ENCODE results near the gene KMT2C. TPM values are rescaled to one million over a fixed set of nuclear protein-coding genes. Genes with fewer than 3 reads are reported as not detected.

The KMT2C gene
- total and polyA plus RNA-seq, 2 of the 13 experiments (the other 11 are each of a cell fraction or from before 2014, with no cell fraction given), result 7.1 to 14.4 TPM

- ATAC-seq (no peak), FAIRE-seq (no peak), DNase-seq (ENCODE audit: low spot score) (no peak)
- no peaks in the 10 kb centered on the region for H3K4me1 ChIP-seq (ENCODE audit: insufficient read depth, low read length)
- no peak overlapping the region for H3K27ac ChIP-seq (ENCODE audit: extremely low read length, insufficient read depth, low read length)
- H3K9me3 ChIP-seq (ENCODE audit: low read length), result no peaks in the 10 kb centered on the region
- BruUV-seq (replicated peaks), result TSS peak; percentile 17
- POLR2A ChIA-PET, result no interaction called here
- no peak overlapping the region for H3K9ac ChIP-seq (ENCODE audit: insufficient read depth, low read depth, low read length)
- H4K20me1 ChIP-seq (ENCODE audit: insufficient read depth, low read length), result no peaks in the 10 kb centered on the region
- no peaks in the 10 kb centered on the region for H3K79me2 ChIP-seq (ENCODE audit: insufficient read depth, low read length)
- no peaks in the 10 kb centered on the region for H3K27me3 ChIP-seq (ENCODE audit: control insufficient read depth in 1 of 2, insufficient read depth in 2 of 2, low read length in 2 of 2)
- H3K4me2 ChIP-seq (ENCODE audit: low read depth, low read length), result no peak overlapping the region
- CTCF ChIA-PET (ENCODE audit: low intra/inter-chr PET ratio, low total read pairs), result no interaction called here
- TF ChIP-seq ZNF589 (CRISPR knock-in tag; conservative IDR thresholded peaks at IDR 0.05) (no peak), POGZ (CRISPR knock-in tag; IDR thresholded peaks at IDR 0.05) (no peak)
- no peak overlapping the region for H3K4me3 ChIP-seq (replicated peaks in 1 of 3; ENCODE audit: insufficient read depth in 1 of 3, low read depth in 2 of 3, low read length in 3 of 3)
- peaks cover 16 to 67% of the 10 kb centered on the region in 2 experiments for H3K36me3 ChIP-seq (replicated peaks in 1 of 2; ENCODE audit: control insufficient read depth in 1 of 2, insufficient read depth in 2 of 2, low read length in 2 of 2)
- 97% methylated on average over 12 of the region's 12 CpGs for WGBS (ENCODE audit: low lambda C conversion rate)
- intact Hi-C loops (cut with micrococcal nuclease; ENCODE audit: unreplicated experiment) (no loop called here), in situ Hi-C loops (cut with HindIII; ENCODE audit: extremely low pct_ligation_motif_present, low pct_unique_long_range_greater_than_20kb) (no loop called here)
- no peak overlapping the region for H2AFZ ChIP-seq (ENCODE audit: low read length)
These were observed 291.1 kb downstream of the KMT2C start for GRCh38 chr7:152144557-152145245.

GRCh38 chr7:152142976-152143595 lies 292.7 kb downstream of the KMT2C start:
- ChIA-PET POLR2A (no interaction called here), CTCF (ENCODE audit: low intra/inter-chr PET ratio, low total read pairs) (no interaction called here)
- no peak overlapping the region for H3K9ac ChIP-seq (ENCODE audit: insufficient read depth, low read depth, low read length)
- DNase-seq (ENCODE audit: low spot score) (no peak), FAIRE-seq (no peak), ATAC-seq (no peak)
- H3K36me3 ChIP-seq (replicated peaks in 1 of 2; ENCODE audit: control insufficient read depth in 1 of 2, insufficient read depth in 2 of 2, low read length in 2 of 2), result peaks cover 13 to 72% of the 10 kb centered on the region in 2 experiments
- no peak overlapping the region for H3K4me3 ChIP-seq (replicated peaks in 1 of 3; ENCODE audit: insufficient read depth in 1 of 3, low read depth in 2 of 3, low read length in 3 of 3)
- no peak overlapping the region for H2AFZ ChIP-seq (ENCODE audit: low read length)
- intact Hi-C loops (cut with micrococcal nuclease; ENCODE audit: unreplicated experiment), result no loop called here
- no peaks in the 10 kb centered on the region for H3K79me2 ChIP-seq (ENCODE audit: insufficient read depth, low read length)
- H3K27ac ChIP-seq (ENCODE audit: extremely low read length, insufficient read depth, low read length), result no peak overlapping the region
- no peak overlapping the region for H3K4me2 ChIP-seq (ENCODE audit: low read depth, low read length)
- H3K4me1 ChIP-seq (ENCODE audit: insufficient read depth, low read length), result no peaks in the 10 kb centered on the region
- in situ Hi-C loops (cut with HindIII; ENCODE audit: extremely low pct_ligation_motif_present, low pct_unique_long_range_greater_than_20kb), result no loop called here
- H4K20me1 ChIP-seq (ENCODE audit: insufficient read depth, low read length), result no peaks in the 10 kb centered on the region
- H3K27me3 ChIP-seq (ENCODE audit: control insufficient read depth in 1 of 2, insufficient read depth in 2 of 2, low read length in 2 of 2), result no peaks in the 10 kb centered on the region
- WGBS (ENCODE audit: low lambda C conversion rate), result 91% methylated on average over 5 of the region's 5 CpGs
- no TSS peak for BruUV-seq (replicated peaks)
- H3K9me3 ChIP-seq (ENCODE audit: low read length), result no peaks in the 10 kb centered on the region
- TF ChIP-seq ZNF253 (CRISPR knock-in tag; IDR thresholded peaks at IDR 0.05; ENCODE audit: borderline replicate concordance) (no peak), ZNF547 (CRISPR knock-in tag; IDR thresholded peaks at IDR 0.05) (no peak), ZNF549 (CRISPR knock-in tag; IDR thresholded peaks at IDR 0.05) (no peak), HNRNPUL1 (IDR thresholded peaks at IDR 0.05; ENCODE audit: low read depth, low read length) (no peak), ZMYM3 (CRISPR knock-in tag; IDR thresholded peaks at IDR 0.05) (no peak), SOX13 (IDR thresholded peaks at IDR 0.05) (no peak), SOX13 (CRISPR knock-in tag; conservative IDR thresholded peaks at IDR 0.05 in 1 of 2, IDR thresholded peaks at IDR 0.05 in 1 of 2) (no peak), TIGD3 (CRISPR knock-in tag; IDR thresholded peaks at IDR 0.05; ENCODE audit: borderline replicate concordance) (no peak), SMAD3 (CRISPR knock-in tag; IDR thresholded peaks at IDR 0.05) (no peak), ARID5B (CRISPR knock-in tag; IDR thresholded peaks at IDR 0.05) (no peak), ZNF883 (CRISPR knock-in tag; IDR thresholded peaks at IDR 0.05; ENCODE audit: not compliant biosample characterization) (no peak)
